Natural killer cell (primary cell): ENCODE data around the gene CCN5. TPM values are rescaled to one million over a fixed set of nuclear protein-coding genes. Genes with fewer than 3 reads are reported as not detected.

Source experiments
- ATAC-seq, 3 donors: fragments of 150-1000 bp in 2 of 3; fragments of 200-7000 bp in 1 of 3; cut with Tn5 transposase; 1 replicate in 1 of 3; 2 replicates in 2 of 3; pipeline ENCODE4 v1.10.0; 2021; ENCODE audit warnings: mild to moderate bottlenecking in 2 of 3, moderate library complexity in 2 of 3
- DNase-seq, 2 donors: peaks; one replicate each; pipeline versions ENCODE4 v3.0.0 to v3.0.0-alpha.2; 2013 to 2021; ENCODE audit warnings: mixed read lengths in 1 of 2
- H3K27ac ChIP-seq: one replicate; pipeline ENCODE4 v1.5.1; 2013; ENCODE audit warnings: mild to moderate bottlenecking, low read length
- H3K27me3 ChIP-seq: one replicate; pipeline ENCODE4 v1.6.1; 2013; ENCODE audit warnings: low read length; ENCODE audit not compliant: control insufficient read depth, insufficient read depth
- H3K36me3 ChIP-seq: one replicate; pipeline ENCODE4 v1.6.1; 2013; ENCODE audit warnings: low read length; ENCODE audit not compliant: control insufficient read depth, insufficient read depth
- H3K4me1 ChIP-seq: one replicate; pipeline ENCODE4 v1.6.1; 2013; ENCODE audit warnings: low read length; ENCODE audit not compliant: control insufficient read depth, insufficient read depth
- H3K4me3 ChIP-seq: one replicate; pipeline ENCODE4 v1.5.1; 2013; ENCODE audit warnings: low read length
- H3K9me3 ChIP-seq: one replicate; pipeline ENCODE4 v1.6.1; 2013; ENCODE audit warnings: low read length; ENCODE audit not compliant: control insufficient read depth, insufficient read depth
- H3K27ac Mint-ChIP-seq, 2 donors: one replicate each; pipeline ENCODE4 v1.8.0; 2022; ENCODE audit warnings: mild to moderate bottlenecking in 2 of 2, mixed read lengths in 2 of 2, moderate library complexity in 1 of 2
- H3K27me3 Mint-ChIP-seq, 2 donors: one replicate each; pipeline ENCODE4 v1.8.0; 2022; ENCODE audit warnings: low read depth in 2 of 2, mixed read lengths in 2 of 2
- H3K36me3 Mint-ChIP-seq: one replicate; pipeline ENCODE4 v1.8.0; 2022; ENCODE audit warnings: mixed read lengths
- H3K4me1 Mint-ChIP-seq, 2 donors: one replicate each; pipeline ENCODE4 v1.8.0; 2022; ENCODE audit warnings: mixed read lengths in 2 of 2
- H3K4me3 Mint-ChIP-seq: one replicate; pipeline ENCODE4 v1.8.0; 2022; ENCODE audit warnings: mild to moderate bottlenecking, moderate library complexity, mixed read lengths
- H3K9me3 Mint-ChIP-seq, 2 donors: one replicate each; pipeline ENCODE4 v1.8.0; 2022; ENCODE audit warnings: mixed read lengths in 2 of 2
- WGBS: methylation state at CpG from one replicate; pipeline ENCODE4 v1.1.7; 2013; ENCODE audit warnings: missing lambda C conversion rate; ENCODE audit not compliant: insufficient coverage; 5-methylcytosine and 5-hydroxymethylcytosine counted together
- intact Hi-C: fragments of 100-400 bp; cut with micrococcal nuclease; formaldehyde crosslinking; loops from one replicate; pipeline ENCODE4 v1.14.2; 2022
- total RNA-seq, 4 donors: library from RNA; stranded (reverse); fragments of 120-200 nt in 1 of 4; gene quantifications; one replicate each; pipeline versions ENCODE4 v1.2.3 to v1.2.4, GENCODE V29; 2013 to 2022
- TF ChIP-seq, protein P1 (sequence below): fragments of 200-600 bp; IDR thresholded peaks from one replicate; pipeline ENCODE4 v1.8.0; 2022; ENCODE audit warnings: antibody characterized with exemption

The CCN5 gene
- total RNA-seq, 3 donors from 2014 or later (not counting 1 experiment from before 2014, with no cell fraction given): not detected

DNA sequence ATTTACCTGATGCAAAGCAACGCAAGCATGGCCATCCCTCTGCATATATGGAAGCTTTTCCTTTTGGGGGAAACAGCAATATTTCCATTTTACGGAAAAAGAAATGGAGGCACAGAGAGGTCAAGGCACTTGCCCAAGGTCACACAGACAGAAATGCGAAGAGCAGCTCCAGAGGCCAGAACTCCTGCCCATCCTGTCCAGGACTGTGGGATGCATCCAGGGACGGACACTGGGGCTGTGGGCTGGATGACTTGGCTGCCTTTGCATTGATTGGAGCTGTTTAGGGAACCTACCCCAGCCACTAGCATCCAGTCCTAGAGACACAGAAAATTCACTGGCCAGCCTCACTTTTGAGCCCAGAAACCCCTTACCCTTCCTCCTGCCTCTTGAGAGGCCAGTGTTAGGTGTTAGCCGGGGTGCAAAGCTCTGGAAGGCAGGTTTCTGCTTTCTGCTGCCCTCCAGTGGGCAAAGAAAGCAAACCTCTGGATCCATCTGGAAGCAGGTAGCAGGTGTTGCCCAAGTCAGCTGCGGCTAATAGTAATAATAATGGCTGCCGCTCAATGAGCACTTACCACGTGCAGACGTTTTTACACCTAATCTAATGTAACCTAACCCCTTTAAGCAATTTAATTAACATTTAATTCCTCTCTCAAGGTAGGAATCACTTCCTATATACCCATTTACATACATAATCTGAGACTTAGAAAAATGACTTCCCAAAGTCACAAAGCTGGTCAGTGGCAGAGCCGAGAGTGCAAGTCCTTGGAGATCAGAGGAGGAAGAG lies 31.7 kb upstream of the CCN5 start:
- Mint-ChIP-seq H3K4me1 (peaks cover 6 to 10% of the 10 kb centered on the region in 2 donors), H3K9me3 (no peaks in the 10 kb centered on the region), H3K27ac (no peak overlapping the region), H3K36me3 (no peaks in the 10 kb centered on the region), H3K4me3 (no peak overlapping the region), H3K27me3 (peaks cover 2 to 12% of the 10 kb centered on the region in 2 donors)
- 84% methylated on average over 10 of the region's 10 CpGs for WGBS
- intact Hi-C loops: loop anchor here (1.0 to 10.0 kb wide), 3 partner anchors 299 to 611 kb away; no protein-coding TSS in a partner anchor
- Histone ChIP-seq H3K4me1 (peaks cover 6% of the 10 kb centered on the region), H3K9me3 (no peaks in the 10 kb centered on the region), H3K27ac (no peak overlapping the region), H3K27me3 (no peaks in the 10 kb centered on the region), H3K4me3 (no peak overlapping the region), H3K36me3 (no peaks in the 10 kb centered on the region)
- peak; percentile 74 to 89 (median 78) for ATAC-seq
- peak; percentile 45 to 77 for DNase-seq
- TF ChIP-seq, protein P1, sequence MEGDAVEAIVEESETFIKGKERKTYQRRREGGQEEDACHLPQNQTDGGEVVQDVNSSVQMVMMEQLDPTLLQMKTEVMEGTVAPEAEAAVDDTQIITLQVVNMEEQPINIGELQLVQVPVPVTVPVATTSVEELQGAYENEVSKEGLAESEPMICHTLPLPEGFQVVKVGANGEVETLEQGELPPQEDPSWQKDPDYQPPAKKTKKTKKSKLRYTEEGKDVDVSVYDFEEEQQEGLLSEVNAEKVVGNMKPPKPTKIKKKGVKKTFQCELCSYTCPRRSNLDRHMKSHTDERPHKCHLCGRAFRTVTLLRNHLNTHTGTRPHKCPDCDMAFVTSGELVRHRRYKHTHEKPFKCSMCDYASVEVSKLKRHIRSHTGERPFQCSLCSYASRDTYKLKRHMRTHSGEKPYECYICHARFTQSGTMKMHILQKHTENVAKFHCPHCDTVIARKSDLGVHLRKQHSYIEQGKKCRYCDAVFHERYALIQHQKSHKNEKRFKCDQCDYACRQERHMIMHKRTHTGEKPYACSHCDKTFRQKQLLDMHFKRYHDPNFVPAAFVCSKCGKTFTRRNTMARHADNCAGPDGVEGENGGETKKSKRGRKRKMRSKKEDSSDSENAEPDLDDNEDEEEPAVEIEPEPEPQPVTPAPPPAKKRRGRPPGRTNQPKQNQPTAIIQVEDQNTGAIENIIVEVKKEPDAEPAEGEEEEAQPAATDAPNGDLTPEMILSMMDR: peak; percentile 59

DNA sequence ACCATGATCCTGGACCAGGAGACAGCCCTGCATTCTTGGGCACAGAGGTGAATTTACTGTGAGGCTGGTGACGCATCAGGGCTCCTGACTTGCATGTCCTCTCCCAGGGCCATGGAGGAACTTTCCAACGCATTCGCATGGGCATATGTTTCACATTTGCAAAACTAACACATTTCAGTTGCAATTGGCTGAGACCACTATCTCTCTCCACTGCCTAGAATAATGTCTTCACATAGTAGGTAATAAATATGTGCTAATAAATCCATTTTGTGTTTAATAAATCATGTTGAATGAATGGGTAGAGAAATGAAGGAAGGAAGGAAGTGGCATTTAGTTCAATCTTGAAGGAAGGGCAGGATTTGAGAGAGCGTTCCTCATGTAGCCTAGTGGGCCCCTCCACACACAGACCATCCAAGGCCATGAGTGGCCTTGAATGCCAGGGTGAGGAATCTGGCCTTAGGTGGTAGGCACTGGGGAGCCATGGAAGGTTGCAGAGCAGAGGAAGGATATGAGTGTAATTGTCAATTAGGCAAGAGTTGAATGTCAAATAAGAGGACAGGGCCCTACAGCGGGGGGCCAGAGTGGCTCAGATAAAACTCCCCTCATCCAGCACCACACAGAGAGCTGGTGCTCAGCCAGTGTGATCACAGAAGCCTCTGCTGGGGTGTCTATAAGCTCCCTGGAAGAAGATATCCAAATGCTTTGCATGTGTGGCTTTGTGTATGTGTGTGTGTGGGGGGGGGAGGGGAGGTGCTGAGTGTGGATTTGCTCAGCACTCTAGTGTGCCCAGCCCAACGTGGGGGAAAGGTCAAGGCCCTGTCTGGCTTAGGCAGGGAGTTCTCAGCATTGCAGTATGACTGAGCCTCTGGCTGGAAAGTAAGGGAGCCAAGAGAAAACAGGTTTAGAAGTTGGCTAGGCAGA lies 30.9 kb upstream of the CCN5 start:
- H3K27ac ChIP-seq: no peak overlapping the region
- DNase-seq: no peak
- no peaks in the 10 kb centered on the region for H3K36me3 Mint-ChIP-seq
- H3K27ac Mint-ChIP-seq: no peak overlapping the region
- H3K36me3 ChIP-seq: no peaks in the 10 kb centered on the region
- H3K4me3 Mint-ChIP-seq: no peak overlapping the region
- ATAC-seq: no peak
- no peaks in the 10 kb centered on the region for H3K9me3 ChIP-seq
- no peaks in the 10 kb centered on the region for H3K27me3 ChIP-seq
- peaks cover 6 to 10% of the 10 kb centered on the region in 2 donors for H3K4me1 Mint-ChIP-seq
- WGBS: 85% methylated on average over 6 of the region's 6 CpGs
- intact Hi-C loops: loop anchor here (10.0 kb wide), 1 partner anchor 610 kb away; no protein-coding TSS in a partner anchor
- H3K4me1 ChIP-seq: peaks cover 6% of the 10 kb centered on the region
- H3K9me3 Mint-ChIP-seq: no peaks in the 10 kb centered on the region
- TF ChIP-seq, protein P1: no peak
- no peak overlapping the region for H3K4me3 ChIP-seq
- H3K27me3 Mint-ChIP-seq: peaks cover 2 to 12% of the 10 kb centered on the region in 2 donors

DNA sequence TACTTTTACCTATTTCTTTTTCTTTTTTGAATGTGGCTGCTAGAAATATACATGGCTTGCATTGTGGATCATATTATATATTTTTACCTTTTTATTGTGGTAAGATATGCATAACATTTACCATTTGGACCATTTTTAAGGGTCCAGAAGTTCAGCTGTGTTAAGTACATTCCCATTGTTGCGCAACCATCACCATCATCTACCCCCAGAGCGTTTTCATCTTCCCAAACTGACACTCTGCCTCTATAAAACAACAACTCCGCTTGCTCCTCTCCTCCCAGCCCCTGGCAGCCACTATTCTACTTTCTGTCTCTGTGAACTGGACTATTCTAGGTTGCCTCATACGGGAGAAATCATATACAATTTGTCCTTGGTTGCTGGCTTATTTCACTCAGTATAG lies 28.2 kb upstream of the CCN5 start:
- Histone ChIP-seq H3K27me3 (no peaks in the 10 kb centered on the region), H3K4me1 (peaks cover 6% of the 10 kb centered on the region), H3K4me3 (no peak overlapping the region), H3K36me3 (no peaks in the 10 kb centered on the region), H3K9me3 (no peaks in the 10 kb centered on the region), H3K27ac (no peak overlapping the region)
- ATAC-seq (no peak), DNase-seq (no peak)
- intact Hi-C loops: loop anchor here (10.0 kb wide), 1 partner anchor 608 kb away; no protein-coding TSS in a partner anchor
- TF ChIP-seq, protein P1: no peak
- Mint-ChIP-seq H3K4me1 (peaks cover 6 to 10% of the 10 kb centered on the region in 2 donors), H3K27ac (no peak overlapping the region), H3K27me3 (peaks cover 6 to 24% of the 10 kb centered on the region in 2 donors), H3K4me3 (no peak overlapping the region), H3K9me3 (no peaks in the 10 kb centered on the region), H3K36me3 (no peaks in the 10 kb centered on the region)
- WGBS: 94% methylated on average over 4 of the region's 4 CpGs
